ENCODE data around the gene ZDHHC5.
A peak's percentile ranks its signal among the peaks of the same experiment; 100 is the strongest.

Gene ZDHHC5

DNA sequence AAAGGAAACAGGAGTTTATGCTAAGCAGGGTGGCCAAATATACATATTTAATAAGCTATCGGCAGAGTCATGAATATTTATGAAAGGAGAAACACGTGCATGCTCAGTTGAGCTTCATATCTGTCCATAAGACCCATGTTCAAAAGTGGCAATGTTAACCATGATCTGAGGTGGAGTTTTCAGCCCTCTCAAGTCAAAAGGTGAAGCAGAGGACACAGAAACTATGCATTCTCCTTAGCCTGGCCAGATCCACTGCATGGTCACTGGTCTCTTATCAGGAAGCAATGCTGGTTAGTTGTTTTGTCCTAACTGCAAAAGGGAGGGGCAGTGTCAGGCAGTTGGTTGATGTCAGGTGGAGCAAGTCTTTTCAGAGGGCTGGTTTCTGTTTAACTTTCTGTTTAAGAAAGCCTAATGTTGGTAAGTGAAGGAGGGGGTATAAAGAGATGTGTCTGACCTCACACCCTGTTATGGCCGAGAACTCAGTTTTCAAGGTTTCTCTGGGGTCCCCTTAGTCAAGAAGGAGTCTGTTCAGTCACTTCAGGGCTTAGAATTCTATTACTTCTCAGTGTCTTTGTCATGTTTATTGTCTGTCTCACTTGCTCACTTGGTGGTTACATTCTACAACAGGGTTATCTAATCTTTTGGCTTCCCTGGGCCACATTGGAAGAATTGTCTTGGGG is 67.8 kb downstream of the ZDHHC5 start:
- DNase-seq, result no peak

DNA sequence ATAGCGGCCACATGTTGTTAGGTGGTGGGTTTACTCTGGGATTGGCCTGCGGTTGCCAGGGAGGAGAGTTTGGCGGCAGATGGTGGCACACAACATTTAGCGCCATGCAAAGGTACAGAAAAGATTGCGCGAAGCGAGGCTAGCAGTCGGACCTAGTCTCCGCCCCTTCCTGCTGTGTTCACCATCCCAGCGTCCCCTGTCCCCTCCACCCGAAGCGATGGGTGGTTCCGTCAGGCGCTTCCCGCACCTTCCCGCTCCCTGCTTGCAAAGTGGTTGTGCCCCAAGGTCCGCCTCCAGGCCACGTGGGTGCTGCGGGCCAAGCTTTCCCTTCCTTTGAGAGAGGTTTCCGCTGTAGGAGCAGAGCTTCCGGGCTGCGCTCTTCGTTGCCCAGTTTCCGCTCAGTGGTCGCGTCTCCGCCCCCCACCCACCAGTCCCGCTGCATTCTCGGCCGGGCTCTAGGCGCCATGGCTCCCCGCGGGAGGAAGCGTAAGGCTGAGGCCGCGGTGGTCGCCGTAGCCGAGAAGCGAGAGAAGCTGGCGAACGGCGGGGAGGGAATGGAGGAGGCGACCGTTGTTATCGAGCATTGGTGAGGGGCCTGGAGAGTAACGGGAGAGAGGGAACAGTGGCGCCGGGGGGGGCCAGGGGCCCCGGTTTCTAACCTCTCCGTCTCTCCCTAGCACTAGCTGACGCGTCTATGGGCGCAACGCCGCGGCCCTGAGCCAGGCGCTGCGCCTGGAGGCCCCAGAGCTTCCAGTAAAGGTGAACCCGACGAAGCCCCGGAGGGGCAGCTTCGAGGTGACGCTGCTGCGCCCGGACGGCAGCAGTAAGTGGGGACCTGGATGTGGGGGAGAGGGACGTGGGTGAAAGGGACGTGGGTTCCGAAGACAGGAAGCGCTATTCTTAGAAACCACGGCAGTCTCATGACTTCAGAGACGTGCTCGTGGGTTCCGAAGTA is 73.5 kb downstream of the ZDHHC5 start, which contains the start of gene SELENOH:
SELENOH (plus strand) TSS at position 360 of the 955 bp plus-strand sequence; CDS start at position 465, 105 bp downstream.
- DNase-seq, result peak; percentile 94

DNA sequence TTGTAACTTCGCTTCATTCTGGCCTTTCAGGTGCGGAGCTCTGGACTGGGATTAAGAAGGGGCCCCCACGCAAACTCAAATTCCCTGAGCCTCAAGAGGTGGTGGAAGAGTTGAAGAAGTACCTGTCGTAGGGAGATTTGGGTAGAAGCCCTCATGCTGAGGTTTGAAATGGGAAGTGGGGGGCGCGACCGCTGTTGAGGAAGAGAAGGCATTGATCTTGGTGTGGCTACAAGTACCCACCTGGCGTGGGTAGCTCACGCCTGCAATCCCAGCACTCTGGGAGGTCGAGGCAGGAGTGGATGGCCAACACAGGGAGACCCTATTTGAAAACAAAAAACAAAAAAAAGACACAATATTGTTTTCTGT is 74.2 kb downstream of the ZDHHC5 start:
- no peak for DNase-seq

DNA sequence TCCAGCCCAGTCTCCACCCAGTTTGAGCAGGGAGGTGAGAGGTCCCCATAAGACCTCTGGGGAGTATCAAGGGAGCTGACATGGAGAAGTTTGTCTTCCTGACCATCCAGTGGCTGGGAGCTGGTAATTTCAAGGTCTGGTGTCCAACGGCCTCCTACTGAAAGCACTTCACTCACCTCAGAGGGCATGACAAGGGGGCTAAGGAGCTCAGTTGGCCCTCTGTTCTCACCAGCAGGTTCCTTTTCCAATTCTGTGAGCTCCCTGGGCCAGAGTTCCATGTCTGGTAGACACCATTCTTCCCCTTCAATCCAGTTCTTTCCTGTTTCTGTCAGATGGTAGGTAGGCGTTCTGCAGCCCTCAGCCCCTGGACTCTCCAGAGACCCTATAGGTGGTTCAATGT is 76.4 kb downstream of the ZDHHC5 start:
- DNase-seq, result no peak

DNA sequence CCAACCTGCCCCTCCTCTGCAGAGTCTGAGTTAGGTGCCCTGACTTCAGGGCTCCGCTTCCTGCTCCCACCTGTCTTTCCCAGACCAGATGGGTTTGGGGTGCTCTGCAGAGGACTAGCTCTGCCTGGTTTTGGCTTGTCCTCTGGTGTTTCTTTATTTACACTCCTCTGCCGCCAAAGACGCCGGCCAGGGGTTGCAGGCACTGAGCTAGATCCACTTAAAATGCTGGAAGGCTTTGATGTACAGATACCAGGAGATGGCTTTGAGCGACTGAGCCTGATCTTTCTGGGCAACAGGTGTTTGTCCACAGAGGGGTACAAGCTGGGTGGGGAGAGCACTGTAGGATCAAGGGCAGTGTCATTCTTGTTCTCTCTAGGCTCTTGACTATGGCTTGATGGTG is 77.3 kb downstream of the ZDHHC5 start:
- DNase-seq, result no peak

DNA sequence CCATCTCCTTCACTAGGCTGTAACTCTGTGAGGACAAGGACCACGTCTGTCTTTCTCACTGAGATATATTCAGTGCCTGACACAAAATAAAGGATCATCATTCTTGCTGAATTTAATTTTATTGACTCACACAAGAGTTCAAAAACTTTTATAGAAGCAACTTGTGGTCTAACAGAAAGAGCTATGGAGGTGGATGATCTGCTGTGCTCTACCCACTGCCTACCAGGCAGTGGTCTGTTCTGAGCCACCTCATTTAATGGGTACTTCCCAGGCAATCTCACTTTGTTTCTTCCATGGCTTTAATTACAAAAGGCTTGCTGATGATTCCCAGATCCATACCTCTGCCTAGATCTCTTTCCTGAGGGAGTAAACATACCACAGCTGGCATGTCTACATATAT is 79.0 kb downstream of the ZDHHC5 start:
- DNase-seq, result no peak
